A549 (cell line): ENCODE results near the gene PRTFDC1.

Experiments
- HOXA7 ChIP-seq: fragments of 250-450 bp; sonication (Bioruptor Pico); IDR thresholded peaks from 2 replicates; pipeline ENCODE4 v1.5.0; 2020; ENCODE audit warnings: mild to moderate bottlenecking, moderate library complexity
- JUN ChIP-seq, 2 experiments: fragments of >200 bp; sonication (Bioruptor Twin); formaldehyde crosslinking; IDR thresholded peaks; 2 replicates in 1 of 2; 3 replicates in 1 of 2; pipeline ENCODE4 v1.6.1; 2016 to 2017
- NFE2L2 ChIP-seq: fragments of 150-350 bp; conservative IDR thresholded peaks from 2 replicates; pipeline ENCODE4 v1.6.1; 2014; ENCODE audit warnings: low read length
- POLR2A ChIP-seq: IDR thresholded peaks from 2 replicates; pipeline ENCODE4 v1.6.1; 2012; ENCODE audit warnings: mild to moderate bottlenecking, low read length
- TF ChIP-seq, protein P1 (sequence below): fragments of 250-450 bp; sonication (Bioruptor Pico); IDR thresholded peaks from 2 replicates; pipeline ENCODE4 v1.5.0; 2021; ENCODE audit warnings: mild to moderate bottlenecking, moderate library complexity, borderline replicate concordance

DNA sequence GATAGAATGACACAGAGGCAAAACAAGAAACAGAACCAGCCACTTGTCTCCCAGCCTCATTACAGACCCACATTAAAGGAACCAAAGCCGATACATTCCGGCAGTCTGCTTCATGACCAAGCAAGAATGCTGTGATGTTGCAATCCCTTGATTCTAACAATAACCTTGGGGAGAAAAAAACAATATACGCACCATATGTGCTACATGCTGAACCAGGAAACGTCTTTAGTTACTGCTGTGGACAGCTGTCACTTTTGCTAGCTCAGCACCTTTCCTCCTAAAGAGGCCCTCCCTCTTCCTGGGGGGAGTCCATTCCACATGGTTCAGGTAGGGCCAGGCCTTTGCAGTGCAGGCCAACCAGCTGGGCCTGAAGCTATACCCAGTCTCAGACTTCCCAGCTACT lies 79.1 kb downstream of the PRTFDC1 start:
- TF ChIP-seq POLR2A (no peak), JUN (IDR thresholded peaks at IDR 0.05) (no peak), HOXA7 (CRISPR knock-in tag) (no peak), NFE2L2 (no peak)
- TF ChIP-seq, protein P1, sequence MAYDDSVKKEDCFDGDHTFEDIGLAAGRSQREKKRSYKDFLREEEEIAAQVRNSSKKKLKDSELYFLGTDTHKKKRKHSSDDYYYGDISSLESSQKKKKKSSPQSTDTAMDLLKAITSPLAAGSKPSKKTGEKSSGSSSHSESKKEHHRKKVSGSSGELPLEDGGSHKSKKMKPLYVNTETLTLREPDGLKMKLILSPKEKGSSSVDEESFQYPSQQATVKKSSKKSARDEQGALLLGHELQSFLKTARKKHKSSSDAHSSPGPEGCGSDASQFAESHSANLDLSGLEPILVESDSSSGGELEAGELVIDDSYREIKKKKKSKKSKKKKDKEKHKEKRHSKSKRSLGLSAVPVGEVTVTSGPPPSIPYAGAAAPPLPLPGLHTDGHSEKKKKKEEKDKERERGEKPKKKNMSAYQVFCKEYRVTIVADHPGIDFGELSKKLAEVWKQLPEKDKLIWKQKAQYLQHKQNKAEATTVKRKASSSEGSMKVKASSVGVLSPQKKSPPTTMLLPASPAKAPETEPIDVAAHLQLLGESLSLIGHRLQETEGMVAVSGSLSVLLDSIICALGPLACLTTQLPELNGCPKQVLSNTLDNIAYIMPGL (CRISPR knock-in tag) = no peak
